ENCODE data around the gene SLC25A45.

SLC25A45 gene

DNA sequence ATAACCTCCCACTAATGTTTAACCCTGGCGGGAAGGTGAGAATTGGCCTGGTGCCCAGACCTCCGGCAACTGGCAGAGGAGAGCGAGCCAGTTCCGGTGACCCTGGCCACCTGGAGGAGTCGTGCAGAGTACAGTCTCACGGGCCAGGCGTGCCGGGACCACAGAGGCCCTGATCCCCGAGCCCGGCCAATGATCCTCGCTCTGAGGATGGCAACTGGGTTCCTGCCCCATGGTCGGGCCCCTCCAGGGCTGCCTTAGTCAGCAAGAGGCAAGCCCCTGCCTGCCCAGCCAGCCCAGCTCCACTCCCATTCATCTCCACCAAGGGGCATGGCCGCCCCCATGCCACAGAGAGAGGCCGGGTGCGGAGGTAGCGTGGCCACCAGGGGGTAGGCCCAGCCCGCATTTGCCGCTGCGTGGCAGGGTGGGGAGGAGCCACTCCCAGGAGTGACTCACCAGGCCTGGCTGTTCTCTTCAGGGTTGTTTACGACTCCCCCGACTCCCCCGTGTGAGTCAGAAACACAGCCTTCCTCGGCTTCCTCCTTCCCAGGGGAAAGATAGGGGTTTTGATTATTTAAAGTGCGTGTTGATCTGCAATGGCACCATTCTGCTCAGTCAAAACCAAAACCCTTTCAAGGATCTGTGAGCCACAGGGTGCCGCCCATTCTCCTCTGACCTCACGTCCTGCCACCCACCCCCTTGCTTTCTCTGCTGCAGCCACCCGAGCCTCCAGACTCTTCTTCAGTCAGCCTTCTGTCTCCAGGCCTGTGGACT is at the start of gene SLC25A45:
TSS of gene SLC25A45 (minus strand) at position 614 of the 771 bp plus-strand sequence. CDS start 695 bp downstream, outside the sequence.
- no peak for FAIRE-seq

DNA sequence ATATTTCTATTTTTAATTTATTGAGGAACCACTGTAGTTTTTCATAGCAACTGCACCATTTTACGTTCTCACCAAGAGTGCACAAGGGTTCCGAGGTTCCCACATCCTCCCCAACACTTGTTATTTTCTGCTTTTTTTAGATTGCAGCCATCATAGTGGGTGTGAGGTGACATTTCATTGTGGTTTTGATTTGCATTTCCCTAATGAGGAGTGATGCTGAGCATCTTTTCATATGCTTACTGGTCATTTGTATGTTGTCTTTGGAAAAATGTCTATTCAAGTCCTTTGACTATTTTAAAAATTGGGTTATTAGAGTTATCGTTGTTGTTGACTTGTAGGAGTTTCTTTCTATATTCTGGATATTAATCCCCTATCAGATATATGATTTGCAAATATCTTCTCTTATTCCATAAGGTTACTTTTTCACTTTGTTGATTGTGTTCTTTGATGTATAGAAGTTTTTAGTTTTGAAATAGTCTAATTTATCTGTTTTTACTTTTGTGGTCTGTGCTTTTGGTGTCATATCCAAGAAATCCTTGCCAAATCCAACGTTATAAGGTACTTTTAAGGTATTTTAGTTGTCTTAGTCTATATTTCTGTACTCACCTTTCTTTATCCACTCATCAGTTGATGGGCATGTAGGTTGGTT is 49.1 kb upstream of the SLC25A45 start:
- DNase-seq (ENCODE audit: insufficient read length, low spot score) (no peak), FAIRE-seq (peak; percentile 28)

More for the DNA sequence above, at the start of gene SLC25A45:
- peak; percentile 59 for DNase-seq (ENCODE audit: insufficient read length, low spot score)

- DNase-seq (ENCODE audit: insufficient read length, low spot score) (no peak), FAIRE-seq (no peak)
Measured at GRCh38 chr11:65430406-65431217, 48.2 kb upstream of the SLC25A45 start.

DNA sequence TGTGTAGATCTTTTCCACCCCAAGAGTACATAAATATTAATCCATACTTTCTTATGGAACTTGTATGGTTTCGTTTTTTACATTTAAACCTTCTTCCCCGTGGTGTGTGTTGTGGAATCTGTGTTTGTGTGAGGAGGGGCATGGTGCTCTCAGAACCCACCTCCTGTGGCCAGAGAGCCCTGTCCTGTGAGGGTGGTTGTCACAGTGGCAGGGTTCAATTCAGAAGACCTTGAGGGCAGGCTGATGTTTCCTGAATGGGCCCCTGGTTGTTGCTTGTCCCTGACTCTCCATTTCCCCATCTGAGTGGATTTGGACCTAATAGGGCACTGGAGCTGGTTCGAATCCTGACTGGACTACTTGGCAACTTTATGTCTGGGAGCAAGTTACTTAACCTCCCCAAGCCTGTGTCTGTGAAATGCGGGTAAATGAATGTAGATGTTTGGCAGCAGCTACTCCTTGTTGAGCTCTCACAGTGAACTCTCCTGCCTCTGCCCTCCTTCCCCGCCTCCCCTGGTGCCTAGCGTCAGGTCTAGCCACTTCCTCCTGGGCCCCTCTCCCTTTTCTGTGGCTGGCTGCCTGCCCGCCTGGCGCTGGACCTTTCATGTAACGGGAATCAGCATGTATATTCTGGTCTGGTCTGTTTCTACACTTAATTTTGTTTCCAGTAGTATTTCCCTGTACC is 47.4 kb upstream of the SLC25A45 start:
- DNase-seq (ENCODE audit: insufficient read length, low spot score) (no peak), FAIRE-seq (no peak)

DNA sequence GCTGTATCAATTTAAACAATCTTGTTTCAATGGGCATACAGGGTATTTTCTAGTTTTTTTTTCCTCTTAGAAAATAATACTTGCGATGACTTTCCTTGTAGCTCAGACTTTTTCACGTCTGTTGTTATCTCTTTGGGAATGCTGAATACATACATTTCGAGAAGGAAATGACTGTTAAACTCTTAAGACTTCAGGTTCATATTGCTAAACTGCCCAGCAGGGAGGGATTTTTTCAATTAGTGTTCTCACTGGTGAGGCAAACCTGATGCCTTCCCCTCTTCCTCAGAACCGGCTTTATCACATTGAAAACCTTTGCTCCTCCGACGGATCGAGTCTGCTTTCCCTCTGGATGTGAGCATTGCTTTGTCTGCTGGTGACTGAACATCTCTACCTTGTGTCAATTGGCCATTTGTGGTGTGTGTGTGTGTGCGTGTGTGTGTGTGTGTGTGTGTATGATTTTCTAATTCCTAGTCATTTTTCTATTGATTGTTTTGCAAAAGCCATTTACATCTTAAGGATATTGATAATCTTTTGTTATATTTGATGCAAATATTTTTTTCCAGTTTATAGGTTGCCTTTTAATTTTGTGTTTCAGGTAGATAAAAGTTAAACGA is 46.7 kb upstream of the SLC25A45 start:
- FAIRE-seq (peak; percentile 52), DNase-seq (ENCODE audit: insufficient read length, low spot score) (no peak)

GRCh38 chr11:65428578-65429067 is 46.2 kb upstream of the SLC25A45 start:
- FAIRE-seq = no peak
- no peak for DNase-seq (ENCODE audit: insufficient read length, low spot score)

- DNase-seq (ENCODE audit: insufficient read length, low spot score) (no peak), FAIRE-seq (peak; percentile 44)
Measured at GRCh38 chr11:65427691-65428577, 45.5 kb upstream of the SLC25A45 start.

GRCh38 chr11:65426839-65427690 is 44.6 kb upstream of the SLC25A45 start:
- no peak for DNase-seq (ENCODE audit: insufficient read length, low spot score)
- FAIRE-seq = peak; percentile 28

- FAIRE-seq = no peak
Measured at GRCh38 chr11:65425971-65426838, 43.8 kb upstream of the SLC25A45 start.

GRCh38 chr11:65425105-65425970 is 42.9 kb upstream of the SLC25A45 start:
- no peak for DNase-seq (ENCODE audit: insufficient read length, low spot score)
- FAIRE-seq = peak; percentile 81

More at GRCh38 chr11:65425971-65426838, 43.8 kb upstream of the SLC25A45 start:
- no peak for DNase-seq (ENCODE audit: insufficient read length, low spot score)

- no peak for DNase-seq (ENCODE audit: insufficient read length, low spot score)
- no peak for FAIRE-seq
Measured at GRCh38 chr11:65424205-65425104, 42.0 kb upstream of the SLC25A45 start.

- no peak for FAIRE-seq
- DNase-seq (ENCODE audit: insufficient read length, low spot score) = no peak
Measured at GRCh38 chr11:65423516-65424204, 41.2 kb upstream of the SLC25A45 start.

DNA sequence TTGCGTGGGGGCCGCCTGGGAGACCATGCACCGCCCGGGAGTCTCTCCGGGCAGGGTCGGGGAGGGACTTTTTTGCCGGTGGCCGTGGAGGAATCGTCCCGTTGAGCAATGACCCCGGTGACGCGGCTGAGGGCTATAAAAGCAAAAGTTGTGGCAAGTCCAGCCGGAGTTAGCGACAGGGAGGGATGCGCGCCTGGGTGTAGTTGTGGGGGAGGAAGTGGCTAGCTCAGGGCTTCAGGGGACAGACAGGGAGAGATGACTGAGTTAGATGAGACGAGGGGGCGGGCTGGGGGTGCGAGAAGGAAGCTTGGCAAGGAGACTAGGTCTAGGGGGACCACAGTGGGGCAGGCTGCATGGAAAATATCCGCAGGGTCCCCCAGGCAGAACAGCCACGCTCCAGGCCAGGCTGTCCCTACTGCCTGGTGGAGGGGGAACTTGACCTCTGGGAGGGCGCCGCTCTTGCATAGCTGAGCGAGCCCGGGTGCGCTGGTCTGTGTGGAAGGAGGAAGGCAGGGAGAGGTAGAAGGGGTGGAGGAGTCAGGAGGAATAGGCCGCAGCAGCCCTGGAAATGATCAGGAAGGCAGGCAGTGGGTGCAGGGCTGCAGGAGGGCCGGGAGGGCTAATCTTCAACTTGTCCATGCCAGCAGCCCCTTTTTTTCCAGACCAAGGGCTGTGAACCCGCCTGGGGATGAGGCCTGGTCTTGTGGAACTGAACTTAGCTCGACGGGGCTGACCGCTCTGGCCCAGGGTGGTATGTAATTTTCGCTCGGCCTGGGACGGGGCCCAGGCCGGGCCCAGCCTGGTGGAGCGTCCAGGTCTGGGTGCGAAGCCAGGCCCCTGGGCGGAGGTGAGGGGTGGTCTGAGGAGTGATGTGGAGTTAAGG is 40.4 kb upstream of the SLC25A45 start, which contains the start of gene NEAT1:
TSS of gene NEAT1 (plus strand) at position 166 of the 883 bp plus-strand sequence.
- FAIRE-seq (no peak), DNase-seq (ENCODE audit: insufficient read length, low spot score) (no peak)

Measured in GM19239 (cell line).